Measurements from ENCODE around the gene LST1.
A peak's percentile ranks its signal among the peaks of the same experiment; 100 is the strongest.
"Not testable (repeated sequence)": the region's sequence is repeated elsewhere in the genome, so short reads cannot be mapped to it uniquely, and the experiment has no call there.

The LST1 gene

GRCh38 chr6:31551371-31551770 lies 34.7 kb upstream of the LST1 start:
- peak; percentile 46 for DNase-seq (ENCODE audit: low read depth, low spot score)
- in situ Hi-C loops (cut with HindIII; ENCODE audit: low sequenced_read_pairs); H3K4me3 ChIP-seq (ENCODE audit: low read depth, low read length): not testable (repeated sequence)
- peak; percentile 43 for TF ChIP-seq CTCF (IDR thresholded peaks at IDR 0.05; ENCODE audit: low read depth, low read length)

- TF ChIP-seq CTCF (IDR thresholded peaks at IDR 0.05; ENCODE audit: low read depth, low read length): no peak
- DNase-seq (ENCODE audit: low read depth, low spot score): no peak
- in situ Hi-C loops (cut with HindIII; ENCODE audit: low sequenced_read_pairs): no loop called here
- no peak overlapping the region for H3K4me3 ChIP-seq (ENCODE audit: low read depth, low read length)
Measured at GRCh38 chr6:31556307-31556706, 29.8 kb upstream of the LST1 start.

GRCh38 chr6:31557443-31558317 lies 28.4 kb upstream of the LST1 start:
- H3K4me3 ChIP-seq (ENCODE audit: low read depth, low read length): no peak overlapping the region
- DNase-seq (ENCODE audit: low read depth, low spot score): no peak
- TF ChIP-seq CTCF (IDR thresholded peaks at IDR 0.05; ENCODE audit: low read depth, low read length): no peak
- in situ Hi-C loops (cut with HindIII; ENCODE audit: low sequenced_read_pairs): no loop called here

- H3K4me3 ChIP-seq (ENCODE audit: low read depth, low read length): no peak overlapping the region
- in situ Hi-C loops (cut with HindIII; ENCODE audit: low sequenced_read_pairs): no loop called here
- DNase-seq (ENCODE audit: low read depth, low spot score): no peak
- no peak for TF ChIP-seq CTCF (IDR thresholded peaks at IDR 0.05; ENCODE audit: low read depth, low read length)
Measured at GRCh38 chr6:31558318-31558625, 27.8 kb upstream of the LST1 start.

- no peak overlapping the region for H3K4me3 ChIP-seq (ENCODE audit: low read depth, low read length)
- in situ Hi-C loops (cut with HindIII; ENCODE audit: low sequenced_read_pairs): no loop called here
- no peak for TF ChIP-seq CTCF (IDR thresholded peaks at IDR 0.05; ENCODE audit: low read depth, low read length)
- DNase-seq (ENCODE audit: low read depth, low spot score): no peak
Measured at GRCh38 chr6:31558631-31559500, 27.2 kb upstream of the LST1 start.

- in situ Hi-C loops (cut with HindIII; ENCODE audit: low sequenced_read_pairs): no loop called here
- no peak for TF ChIP-seq CTCF (IDR thresholded peaks at IDR 0.05; ENCODE audit: low read depth, low read length)
- DNase-seq (ENCODE audit: low read depth, low spot score): no peak
- H3K4me3 ChIP-seq (ENCODE audit: low read depth, low read length): no peak overlapping the region
Measured at GRCh38 chr6:31559606-31559957, 26.5 kb upstream of the LST1 start.
